Thyroid gland (tissue), 4 donors: ENCODE measurements around the gene SLC6A12.

Source experiments
- POLR2A ChIP-seq, 2 donors: fragments of 450-650 bp; IDR thresholded peaks; one replicate each; pipeline ENCODE4 v1.6.1; 2017; ENCODE audit warnings: antibody characterized with exemption in 2 of 2, mild to moderate bottlenecking in 2 of 2, moderate library complexity in 1 of 2
- TF ChIP-seq, protein P1 (sequence below), 6 experiments: fragments of 200-600 bp in 3 of 6; fragments of 450-650 bp in 3 of 6; sonication (generic) in 3 of 6; IDR thresholded peaks; one replicate each; pipeline ENCODE4 v1.5.1; 2016 to 2019; ENCODE audit warnings: antibody characterized with exemption in 6 of 6, mild to moderate bottlenecking in 2 of 6, inconsistent platforms in 1 of 6, moderate library complexity in 1 of 6

- TF ChIP-seq, protein P1, sequence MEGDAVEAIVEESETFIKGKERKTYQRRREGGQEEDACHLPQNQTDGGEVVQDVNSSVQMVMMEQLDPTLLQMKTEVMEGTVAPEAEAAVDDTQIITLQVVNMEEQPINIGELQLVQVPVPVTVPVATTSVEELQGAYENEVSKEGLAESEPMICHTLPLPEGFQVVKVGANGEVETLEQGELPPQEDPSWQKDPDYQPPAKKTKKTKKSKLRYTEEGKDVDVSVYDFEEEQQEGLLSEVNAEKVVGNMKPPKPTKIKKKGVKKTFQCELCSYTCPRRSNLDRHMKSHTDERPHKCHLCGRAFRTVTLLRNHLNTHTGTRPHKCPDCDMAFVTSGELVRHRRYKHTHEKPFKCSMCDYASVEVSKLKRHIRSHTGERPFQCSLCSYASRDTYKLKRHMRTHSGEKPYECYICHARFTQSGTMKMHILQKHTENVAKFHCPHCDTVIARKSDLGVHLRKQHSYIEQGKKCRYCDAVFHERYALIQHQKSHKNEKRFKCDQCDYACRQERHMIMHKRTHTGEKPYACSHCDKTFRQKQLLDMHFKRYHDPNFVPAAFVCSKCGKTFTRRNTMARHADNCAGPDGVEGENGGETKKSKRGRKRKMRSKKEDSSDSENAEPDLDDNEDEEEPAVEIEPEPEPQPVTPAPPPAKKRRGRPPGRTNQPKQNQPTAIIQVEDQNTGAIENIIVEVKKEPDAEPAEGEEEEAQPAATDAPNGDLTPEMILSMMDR (IDR thresholded peaks at IDR 0.05): no peak
- TF ChIP-seq POLR2A (IDR thresholded peaks at IDR 0.05): no peak
Measured at GRCh38 chr12:240566-240965, 26.6 kb upstream of the SLC6A12 start.
